ENCODE data around the gene PCSK5. TPM values are rescaled to one million over a fixed set of nuclear protein-coding genes. Genes with fewer than 3 reads are reported as not detected.
A peak's percentile ranks its signal among the peaks of the same experiment; 100 is the strongest.

The PCSK5 gene
- total and polyA plus RNA-seq, 4 experiments from 2014 or later = 3.4 to 8.4 (median 6.5) TPM

DNA sequence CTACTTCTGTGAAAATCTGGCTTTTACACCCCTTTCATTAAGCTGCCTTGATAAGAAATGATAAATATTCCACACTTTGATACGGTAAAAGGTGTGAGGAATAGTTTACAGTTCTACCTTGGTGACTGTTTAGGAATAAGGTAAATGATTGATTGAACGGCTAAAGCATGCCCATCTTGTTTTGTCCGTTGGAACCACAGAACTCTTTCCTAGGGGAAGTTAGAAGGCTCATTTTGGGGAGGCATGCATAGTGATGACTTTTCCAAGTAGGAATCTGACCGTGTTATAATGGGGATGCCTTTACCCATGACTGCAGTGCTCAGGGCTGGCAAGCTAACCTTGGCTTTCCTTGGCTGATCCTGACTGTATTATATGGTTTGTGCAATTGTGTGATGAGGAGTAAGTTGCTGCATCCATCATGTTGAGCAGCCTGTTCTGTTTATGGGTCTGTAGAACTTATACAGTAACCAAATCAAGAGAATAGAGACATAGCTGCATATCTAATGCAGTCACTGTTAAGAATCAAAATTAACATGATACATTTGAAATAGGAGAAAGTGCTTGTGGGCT is 24.5 kb downstream of the PCSK5 start:
- Mint-ChIP-seq H3K4me3 (no peak overlapping the region), H3K4me1 (peaks cover 7 to 29% (median 19%) of the 10 kb centered on the region in 4 donors)

DNA sequence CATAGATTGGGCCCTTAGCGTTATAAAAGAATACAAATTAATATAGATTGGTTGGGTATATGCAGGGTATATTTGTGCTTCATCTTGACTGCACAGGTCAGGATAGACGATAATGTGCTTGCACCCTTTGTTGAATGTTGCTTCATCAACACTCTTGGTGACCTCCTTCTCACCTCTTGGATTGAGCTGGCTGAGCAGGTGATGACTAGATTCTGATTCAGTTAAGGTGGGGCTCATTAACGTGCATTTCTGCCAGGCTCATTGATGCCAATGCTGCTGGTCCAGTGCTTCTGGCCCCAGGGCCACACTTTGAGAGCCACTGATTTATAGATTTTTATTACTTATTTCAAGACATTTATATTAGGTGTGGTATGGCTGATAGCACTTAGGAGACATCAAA is 27.7 kb downstream of the PCSK5 start:
- intact Hi-C loops (cut with micrococcal nuclease) = no loop called here
- peaks cover 2 to 15% (median 8%) of the 10 kb centered on the region in 4 donors for H3K4me1 Mint-ChIP-seq

More for the DNA sequence above, 24.5 kb downstream of the PCSK5 start:
- H3K36me3 ChIP-seq (ENCODE audit: insufficient read depth, low read length) = no peaks in the 10 kb centered on the region
- no peaks in the 10 kb centered on the region for H3K9me3 Mint-ChIP-seq
- no peak overlapping the region for H3K27ac Mint-ChIP-seq
- CTCF ChIA-PET (ENCODE audit: partially characterized antibody) = no interaction called here
- H3K4me1 ChIP-seq (ENCODE audit: insufficient read depth, low read length) = no peaks in the 10 kb centered on the region
- H3K4me3 ChIP-seq (ENCODE audit: low read length in 2 of 2) = no peak overlapping the region
- no peak overlapping the region for H3K27ac ChIP-seq (ENCODE audit: low read depth, low read length)
- POLR2A ChIA-PET (ENCODE audit: partially characterized antibody) = no interaction called here
- H3K36me3 Mint-ChIP-seq = peaks cover 0 to 3% of the 10 kb centered on the region in 2 donors
- H3K27me3 ChIP-seq (ENCODE audit: insufficient read depth, low read length) = no peaks in the 10 kb centered on the region
- H3K9me3 ChIP-seq (ENCODE audit: control insufficient read depth in 1 of 2, low read length in 2 of 2) = no peaks in the 10 kb centered on the region
- no peak for DNase-seq
- no peaks in the 10 kb centered on the region for H3K27me3 Mint-ChIP-seq
- intact Hi-C loops (cut with micrococcal nuclease) = no loop called here

DNA sequence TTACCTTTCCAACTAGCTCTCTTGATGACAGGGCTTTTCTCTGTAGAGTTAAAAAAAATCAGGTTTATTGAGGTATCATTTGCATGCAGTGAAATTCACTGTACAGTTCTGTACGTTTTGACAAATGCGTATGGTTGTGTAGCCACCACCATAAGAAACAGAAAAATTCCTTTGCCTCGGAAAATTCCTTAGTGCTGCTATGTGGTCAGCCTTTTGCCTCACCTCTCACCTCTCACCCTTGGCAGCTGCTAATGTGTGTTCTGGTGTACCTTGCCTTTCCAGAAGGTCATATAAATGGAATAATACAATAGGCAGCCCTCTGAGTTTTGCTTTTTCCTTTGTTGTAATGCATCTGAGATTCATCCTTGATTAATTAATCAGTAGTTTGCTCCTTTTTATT is 28.4 kb downstream of the PCSK5 start:
- ChIA-PET POLR2A (ENCODE audit: partially characterized antibody) (no interaction called here), CTCF (ENCODE audit: partially characterized antibody) (interaction anchor here (0.6 to 1.3 kb wide), 3 partner anchors 13 to 54 kb away, joined by 3 read pairs; no protein-coding TSS in a partner anchor)
- intact Hi-C loops (cut with micrococcal nuclease) = no loop called here
- Histone ChIP-seq H3K27me3 (ENCODE audit: insufficient read depth, low read length) (no peaks in the 10 kb centered on the region), H3K27ac (ENCODE audit: low read depth, low read length) (no peak overlapping the region), H3K4me1 (ENCODE audit: insufficient read depth, low read length) (no peaks in the 10 kb centered on the region), H3K36me3 (ENCODE audit: insufficient read depth, low read length) (no peaks in the 10 kb centered on the region), H3K4me3 (ENCODE audit: low read length in 2 of 2) (no peak overlapping the region), H3K9me3 (ENCODE audit: control insufficient read depth in 1 of 2, low read length in 2 of 2) (no peaks in the 10 kb centered on the region)
- peaks cover 0 to 2% (median 0%) of the 10 kb centered on the region in 8 donors for H3K9me3 Mint-ChIP-seq
- no peak for DNase-seq
- no peak overlapping the region for H3K27ac Mint-ChIP-seq
- H3K4me1 Mint-ChIP-seq = peaks cover 2 to 16% (median 7%) of the 10 kb centered on the region in 4 donors
- no peaks in the 10 kb centered on the region for H3K36me3 Mint-ChIP-seq
- H3K27me3 Mint-ChIP-seq = no peaks in the 10 kb centered on the region
- H3K4me3 Mint-ChIP-seq = no peak overlapping the region

More for the DNA sequence above, 27.7 kb downstream of the PCSK5 start:
- Mint-ChIP-seq H3K4me3 (no peak overlapping the region), H3K27me3 (no peaks in the 10 kb centered on the region), H3K9me3 (no peaks in the 10 kb centered on the region), H3K36me3 (no peaks in the 10 kb centered on the region), H3K27ac (no peak overlapping the region)
- Histone ChIP-seq H3K9me3 (ENCODE audit: control insufficient read depth in 1 of 2, low read length in 2 of 2) (no peaks in the 10 kb centered on the region), H3K27me3 (ENCODE audit: insufficient read depth, low read length) (no peaks in the 10 kb centered on the region), H3K36me3 (ENCODE audit: insufficient read depth, low read length) (no peaks in the 10 kb centered on the region), H3K27ac (ENCODE audit: low read depth, low read length) (no peak overlapping the region), H3K4me3 (ENCODE audit: low read length in 2 of 2) (no peak overlapping the region), H3K4me1 (ENCODE audit: insufficient read depth, low read length) (no peaks in the 10 kb centered on the region)
- DNase-seq = no peak
- POLR2A ChIA-PET (ENCODE audit: partially characterized antibody) = no interaction called here
- CTCF ChIA-PET (ENCODE audit: partially characterized antibody) = interaction anchor here (0.6 to 1.3 kb wide), 3 partner anchors 14 to 53 kb away, joined by 3 read pairs; no protein-coding TSS in a partner anchor

DNA sequence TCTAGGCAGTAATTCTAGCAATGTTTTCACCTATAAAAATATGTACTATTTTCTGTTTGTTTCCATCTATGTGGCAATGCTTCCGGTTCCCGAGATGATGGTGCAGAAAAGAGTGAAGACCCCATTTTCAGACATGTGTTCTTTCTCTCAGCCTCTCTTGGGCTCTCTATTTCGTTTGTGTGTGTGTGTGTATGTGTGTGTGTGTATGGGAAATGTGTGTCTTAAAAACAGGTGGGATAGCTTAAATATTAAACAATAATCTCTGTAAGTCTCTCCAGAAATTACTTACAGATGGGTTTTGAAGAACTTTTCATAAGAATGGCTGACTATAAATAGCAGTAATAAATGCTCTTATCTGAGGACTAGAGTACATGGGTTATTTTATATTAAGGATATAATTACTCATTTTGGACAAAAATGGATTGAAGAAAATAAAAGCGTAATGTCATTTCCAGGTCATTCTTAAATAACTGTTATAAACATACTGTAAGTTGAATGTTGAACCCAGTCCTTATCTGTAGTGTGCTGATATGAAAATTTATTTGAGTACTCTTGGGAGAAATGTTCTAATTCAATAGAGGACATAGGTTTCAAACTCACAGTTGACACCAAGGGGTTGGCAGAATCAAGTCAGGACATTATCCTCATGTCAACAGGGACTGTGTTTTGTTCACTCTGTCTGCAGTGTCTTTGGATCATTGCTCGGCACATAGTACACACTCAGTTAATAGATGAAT is 31.1 kb downstream of the PCSK5 start:
- H3K9me3 ChIP-seq (ENCODE audit: control insufficient read depth in 1 of 2, low read length in 2 of 2) = no peaks in the 10 kb centered on the region
- intact Hi-C loops (cut with micrococcal nuclease) = no loop called here
- no peaks in the 10 kb centered on the region for H3K36me3 ChIP-seq (ENCODE audit: insufficient read depth, low read length)
- H3K9me3 Mint-ChIP-seq = peaks cover 0 to 3% (median 0%) of the 10 kb centered on the region in 8 donors
- ChIA-PET POLR2A (ENCODE audit: partially characterized antibody) (interaction anchor here (0.6 kb wide), 1 partner anchor 466 kb away, joined by 4 read pairs; no protein-coding TSS in a partner anchor), CTCF (ENCODE audit: partially characterized antibody) (no interaction called here)
- H3K4me3 Mint-ChIP-seq = no peak overlapping the region
- H3K36me3 Mint-ChIP-seq = no peaks in the 10 kb centered on the region
- H3K27me3 ChIP-seq (ENCODE audit: insufficient read depth, low read length) = no peaks in the 10 kb centered on the region
- no peak for DNase-seq
- peaks cover 0 to 18% (median 4%) of the 10 kb centered on the region in 4 donors for H3K4me1 Mint-ChIP-seq
- H3K27me3 Mint-ChIP-seq = no peaks in the 10 kb centered on the region
- H3K4me1 ChIP-seq (ENCODE audit: insufficient read depth, low read length) = no peaks in the 10 kb centered on the region
- no peak overlapping the region for H3K27ac ChIP-seq (ENCODE audit: low read depth, low read length)
- H3K4me3 ChIP-seq (ENCODE audit: low read length in 2 of 2) = no peak overlapping the region
- no peak overlapping the region for H3K27ac Mint-ChIP-seq

DNA sequence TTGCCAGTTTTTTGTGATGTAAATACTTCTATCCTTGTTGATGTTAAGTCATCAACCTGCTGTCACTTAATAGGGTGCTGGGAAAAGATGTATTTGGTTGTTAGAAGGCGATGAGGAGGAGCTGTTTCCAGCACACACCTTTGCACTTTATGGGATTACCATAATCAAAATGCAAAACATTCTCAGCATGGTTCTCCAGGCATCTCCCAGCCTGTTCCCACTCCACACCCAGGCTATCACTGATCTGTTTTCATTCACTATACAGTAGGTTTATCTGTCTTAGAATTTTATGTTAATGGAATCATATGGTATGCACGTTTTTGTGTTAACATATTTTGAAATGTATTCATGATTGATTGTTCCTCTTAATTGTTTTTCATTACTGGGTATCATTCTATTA is 35.9 kb downstream of the PCSK5 start:
- no peak overlapping the region for H3K27ac ChIP-seq (ENCODE audit: low read depth, low read length)
- no peak overlapping the region for H3K4me3 ChIP-seq (ENCODE audit: low read length in 2 of 2)
- no peaks in the 10 kb centered on the region for H3K4me1 ChIP-seq (ENCODE audit: insufficient read depth, low read length)
- no peaks in the 10 kb centered on the region for H3K9me3 ChIP-seq (ENCODE audit: control insufficient read depth in 1 of 2, low read length in 2 of 2)
- DNase-seq = no peak
- no peaks in the 10 kb centered on the region for H3K27me3 ChIP-seq (ENCODE audit: insufficient read depth, low read length)
- Mint-ChIP-seq H3K36me3 (no peaks in the 10 kb centered on the region), H3K9me3 (peaks cover 0 to 3% (median 0%) of the 10 kb centered on the region in 8 donors), H3K4me3 (no peak overlapping the region), H3K4me1 (peaks cover 0 to 23% (median 3%) of the 10 kb centered on the region in 4 donors), H3K27me3 (no peaks in the 10 kb centered on the region), H3K27ac (no peak overlapping the region)
- H3K36me3 ChIP-seq (ENCODE audit: insufficient read depth, low read length) = no peaks in the 10 kb centered on the region
- ChIA-PET POLR2A (ENCODE audit: partially characterized antibody) (no interaction called here), CTCF (ENCODE audit: partially characterized antibody) (no interaction called here)
- intact Hi-C loops (cut with micrococcal nuclease) = no loop called here

DNA sequence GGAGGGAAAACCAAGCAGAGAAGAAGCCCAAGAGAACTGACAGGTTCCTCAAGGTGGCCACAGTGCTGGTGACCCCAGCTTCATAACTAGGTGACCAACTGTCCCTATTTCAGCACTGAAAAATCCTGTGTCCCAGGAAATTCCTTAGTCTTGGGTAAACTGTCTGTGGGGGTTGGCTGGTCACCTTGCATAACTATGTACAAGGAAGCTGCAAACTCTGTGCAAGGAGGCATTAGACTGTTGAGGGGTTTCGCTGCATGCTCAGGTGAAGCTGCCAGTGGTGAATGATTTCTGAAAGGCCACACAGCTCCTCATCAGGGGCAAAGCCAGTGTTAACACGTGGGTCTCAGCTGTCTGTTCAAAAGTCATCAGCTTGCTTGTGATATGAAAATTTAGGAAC is 36.9 kb downstream of the PCSK5 start:
- peaks cover 0 to 3% (median 0%) of the 10 kb centered on the region in 8 donors for H3K9me3 Mint-ChIP-seq
- peaks cover 0 to 20% (median 3%) of the 10 kb centered on the region in 4 donors for H3K4me1 Mint-ChIP-seq
- no peaks in the 10 kb centered on the region for H3K36me3 Mint-ChIP-seq
- H3K4me1 ChIP-seq (ENCODE audit: insufficient read depth, low read length) = no peaks in the 10 kb centered on the region
- H3K27me3 ChIP-seq (ENCODE audit: insufficient read depth, low read length) = no peaks in the 10 kb centered on the region
- ChIA-PET POLR2A (ENCODE audit: partially characterized antibody) (no interaction called here), CTCF (ENCODE audit: partially characterized antibody) (no interaction called here)
- intact Hi-C loops (cut with micrococcal nuclease) = no loop called here
- no peak overlapping the region for H3K27ac Mint-ChIP-seq
- no peaks in the 10 kb centered on the region for H3K9me3 ChIP-seq (ENCODE audit: control insufficient read depth in 1 of 2, low read length in 2 of 2)
- no peaks in the 10 kb centered on the region for H3K27me3 Mint-ChIP-seq
- DNase-seq = no peak
- H3K4me3 Mint-ChIP-seq = no peak overlapping the region
- H3K4me3 ChIP-seq (ENCODE audit: low read length in 2 of 2) = no peak overlapping the region
- no peaks in the 10 kb centered on the region for H3K36me3 ChIP-seq (ENCODE audit: insufficient read depth, low read length)
- H3K27ac ChIP-seq (ENCODE audit: low read depth, low read length) = no peak overlapping the region

DNA sequence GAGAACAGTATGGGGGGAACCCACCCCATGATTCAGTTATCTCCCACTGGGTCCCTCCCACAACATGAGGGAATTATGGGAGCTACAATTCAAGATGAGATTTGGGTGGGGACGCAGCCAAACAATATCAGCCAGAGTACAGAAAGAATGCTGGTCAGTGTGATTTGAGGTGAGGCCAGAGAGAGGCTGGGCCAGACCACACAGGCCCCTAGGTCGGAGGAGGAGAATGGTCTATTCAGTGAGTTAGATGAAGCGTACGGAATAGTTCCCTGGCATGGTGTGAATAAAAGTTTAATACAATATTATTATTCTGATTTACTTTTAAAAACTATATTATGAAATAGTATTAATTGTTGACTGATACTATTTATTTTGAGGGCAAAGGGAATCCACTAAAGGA is 39.7 kb downstream of the PCSK5 start:
- peaks cover 15 to 19% of the 10 kb centered on the region in 2 donors for H3K36me3 Mint-ChIP-seq
- Histone ChIP-seq H3K27ac (ENCODE audit: low read depth, low read length) (no peak overlapping the region), H3K4me1 (ENCODE audit: insufficient read depth, low read length) (no peaks in the 10 kb centered on the region), H3K27me3 (ENCODE audit: insufficient read depth, low read length) (no peaks in the 10 kb centered on the region), H3K4me3 (ENCODE audit: low read length in 2 of 2) (no peak overlapping the region), H3K36me3 (ENCODE audit: insufficient read depth, low read length) (no peaks in the 10 kb centered on the region), H3K9me3 (ENCODE audit: control insufficient read depth in 1 of 2, low read length in 2 of 2) (no peaks in the 10 kb centered on the region)
- peaks cover 0 to 10% (median 1%) of the 10 kb centered on the region in 4 donors for H3K4me1 Mint-ChIP-seq
- no peak for DNase-seq
- H3K27me3 Mint-ChIP-seq = no peaks in the 10 kb centered on the region
- ChIA-PET CTCF (ENCODE audit: partially characterized antibody) (no interaction called here), POLR2A (ENCODE audit: partially characterized antibody) (no interaction called here)
- no peak overlapping the region for H3K4me3 Mint-ChIP-seq
- intact Hi-C loops (cut with micrococcal nuclease) = no loop called here
- no peaks in the 10 kb centered on the region for H3K9me3 Mint-ChIP-seq
- H3K27ac Mint-ChIP-seq = peak overlapping the region in 1 of 7 donors; percentile 13

Data from CD4-positive, alpha-beta memory T cell (primary cell).